Thymus (tissue), 11 donors: Measurements from ENCODE around the gene ZNF77. TPM values are rescaled to one million over a fixed set of nuclear protein-coding genes. Genes with fewer than 3 reads are reported as not detected.
"Not testable (repeated sequence)": the region's sequence is repeated elsewhere in the genome, so short reads cannot be mapped to it uniquely, and the experiment has no call there.

Experiments
- DNase-seq, 9 donors: peaks; one replicate each; pipeline ENCODE4 v3.0.0-alpha.2; 2013; ENCODE audit warnings: low spot score in 9 of 9, low read depth in 6 of 9, missing footprints in 1 of 9
- H3K27ac ChIP-seq, 2 donors: one replicate each; pipeline ENCODE4 v1.5.1; 2013; ENCODE audit warnings: control low read depth in 1 of 2, low read depth in 1 of 2, low read length in 1 of 2, mild to moderate bottlenecking in 1 of 2, moderate library complexity in 1 of 2
- H3K27me3 ChIP-seq, 2 donors: one replicate each; pipeline ENCODE4 v1.5.1; 2013; ENCODE audit warnings: low read length in 1 of 2; ENCODE audit not compliant: control insufficient read depth in 2 of 2, insufficient read depth in 1 of 2
- H3K36me3 ChIP-seq, 2 donors: one replicate each; pipeline ENCODE4 v1.5.1; 2013; ENCODE audit warnings: low read length in 1 of 2, mild to moderate bottlenecking in 1 of 2, moderate library complexity in 1 of 2; ENCODE audit not compliant: control insufficient read depth in 2 of 2, insufficient read depth in 2 of 2
- H3K4me1 ChIP-seq, 2 donors: one replicate each; pipeline ENCODE4 v1.5.1; 2013; ENCODE audit warnings: low read length in 2 of 2; ENCODE audit not compliant: control insufficient read depth in 2 of 2, insufficient read depth in 2 of 2
- H3K4me3 ChIP-seq, 2 donors: one replicate each; pipeline ENCODE4 v1.5.1; 2013; ENCODE audit warnings: low read length in 2 of 2, control low read depth in 1 of 2, mild to moderate bottlenecking in 1 of 2
- H3K9me3 ChIP-seq, 2 donors: one replicate each; pipeline ENCODE4 v1.5.1; 2013; ENCODE audit warnings: low read length in 1 of 2, mild to moderate bottlenecking in 1 of 2; ENCODE audit not compliant: control insufficient read depth in 2 of 2, insufficient read depth in 1 of 2
- WGBS: extraction: QIAGEN DNeasy Blood & Tissue Kit; methylation state at CpG from one replicate; pipeline ENCODE4 v1.1.7; 2013; 5-methylcytosine and 5-hydroxymethylcytosine counted together
- polyA plus RNA-seq: library from polyadenylated mRNA; stranded (reverse); fragments of 200-250 nt; gene quantifications from one replicate; pipeline ENCODE4 v1.2.3, GENCODE V29; 2013
- total RNA-seq: library from RNA; stranded (reverse); fragments of 120-200 nt; gene quantifications from one replicate; pipeline ENCODE4 v1.2.4, GENCODE V29; 2013
- donor health status: healthy.

ZNF77 gene
- total and polyA plus RNA-seq, 2 donors: 4.6 to 7.7 TPM

- H3K27ac ChIP-seq, H3K36me3 ChIP-seq, H3K27me3 ChIP-seq, H3K9me3 ChIP-seq, H3K4me1 ChIP-seq, DNase-seq, H3K4me3 ChIP-seq: not testable (repeated sequence)
- 96% methylated on average over 12 of the region's 12 CpGs for WGBS
Measured at GRCh38 chr19:2963631-2964030, 18.9 kb upstream of the ZNF77 start.

- DNase-seq: no peak
- Histone ChIP-seq H3K27ac (no peak overlapping the region), H3K4me1 (peaks cover 2 to 4% of the 10 kb centered on the region in 2 donors), H3K4me3 (no peak overlapping the region), H3K27me3 (no peaks in the 10 kb centered on the region), H3K9me3 (no peaks in the 10 kb centered on the region), H3K36me3 (no peaks in the 10 kb centered on the region)
- 93% methylated on average over 5 of the region's 5 CpGs for WGBS
Measured at GRCh38 chr19:2963122-2963521, 18.4 kb upstream of the ZNF77 start.

GRCh38 chr19:2962018-2962670 is 17.4 kb upstream of the ZNF77 start:
- DNase-seq: peak in 8 of 9 donors; percentile 70 to 88 (median 80)
- 43% methylated on average over 17 of the region's 17 CpGs for WGBS

GRCh38 chr19:2960120-2960519 is 15.3 kb upstream of the ZNF77 start:
- DNase-seq: no peak
- WGBS: 91% methylated on average over 12 of the region's 12 CpGs
- Histone ChIP-seq H3K4me3 (no peak overlapping the region), H3K4me1 (peaks cover 2 to 4% of the 10 kb centered on the region in 2 donors), H3K27ac (no peak overlapping the region), H3K9me3 (no peaks in the 10 kb centered on the region), H3K27me3 (no peaks in the 10 kb centered on the region), H3K36me3 (no peaks in the 10 kb centered on the region)

More at GRCh38 chr19:2962018-2962670, 17.4 kb upstream of the ZNF77 start:
- Histone ChIP-seq H3K9me3 (no peaks in the 10 kb centered on the region), H3K4me3 (peak overlapping the region in 1 of 2 donors; percentile 3), H3K27ac (no peak overlapping the region), H3K36me3 (no peaks in the 10 kb centered on the region), H3K4me1 (peaks cover 2 to 4% of the 10 kb centered on the region in 2 donors), H3K27me3 (no peaks in the 10 kb centered on the region)

GRCh38 chr19:2957160-2957559 is 12.4 kb upstream of the ZNF77 start:
- Histone ChIP-seq H3K4me1 (peaks cover under 1% of the 10 kb centered on the region in 2 donors), H3K9me3 (no peaks in the 10 kb centered on the region), H3K27me3 (no peaks in the 10 kb centered on the region), H3K4me3 (no peak overlapping the region), H3K36me3 (no peaks in the 10 kb centered on the region), H3K27ac (no peak overlapping the region)
- no peak for DNase-seq
- WGBS: 98% methylated on average over 5 of the region's 5 CpGs

- H3K4me1 ChIP-seq: peaks cover 7 to 14% of the 10 kb centered on the region in 2 donors
- no peak overlapping the region for H3K27ac ChIP-seq
- no peak for DNase-seq
- H3K9me3 ChIP-seq: peaks cover 0 to 5% of the 10 kb centered on the region in 2 donors
- WGBS: 83% methylated on average over 9 of the region's 9 CpGs
- H3K4me3 ChIP-seq: no peak overlapping the region
- no peaks in the 10 kb centered on the region for H3K27me3 ChIP-seq
- no peaks in the 10 kb centered on the region for H3K36me3 ChIP-seq
Measured at GRCh38 chr19:2952953-2953481, 8.2 kb upstream of the ZNF77 start.

GRCh38 chr19:2950286-2951124 is 5.7 kb upstream of the ZNF77 start:
- no peaks in the 10 kb centered on the region for H3K27me3 ChIP-seq
- H3K27ac ChIP-seq: peak overlapping the region; percentile 89 to 93
- H3K36me3 ChIP-seq: no peaks in the 10 kb centered on the region
- peak; percentile 95 to 100 (median 98) for DNase-seq
- peak overlapping the region; percentile 67 to 97 for H3K4me3 ChIP-seq
- H3K4me1 ChIP-seq: peaks cover 7 to 16% of the 10 kb centered on the region in 2 donors
- under 1% methylated on average over 53 of the region's 53 CpGs for WGBS
- H3K9me3 ChIP-seq: peaks cover 0 to 5% of the 10 kb centered on the region in 2 donors

- Histone ChIP-seq H3K36me3 (no peaks in the 10 kb centered on the region), H3K4me1 (peaks cover 9 to 22% of the 10 kb centered on the region in 2 donors)
Measured at GRCh38 chr19:2949939-2950285, 5.1 kb upstream of the ZNF77 start.

More at GRCh38 chr19:2949939-2950285, 5.1 kb upstream of the ZNF77 start:
- Histone ChIP-seq H3K4me3 (peak overlapping the region; percentile 67 to 97), H3K27me3 (no peaks in the 10 kb centered on the region), H3K27ac (peak overlapping the region; percentile 89 to 93), H3K9me3 (peaks cover 0 to 10% of the 10 kb centered on the region in 2 donors)
- no peak for DNase-seq
- WGBS: under 1% methylated on average over 11 of the region's 11 CpGs
